Measurements from ENCODE around the gene RETREG3.

- TF ChIP-seq CTCF (IDR thresholded peaks at IDR 0.05; ENCODE audit: low read depth, low read length, poor library complexity, severe bottlenecking) (no peak), EZH2phosphoT487 (IDR thresholded peaks at IDR 0.05; ENCODE audit: borderline replicate concordance, low read length) (no peak)
Observed at GRCh38 chr17:42566883-42567573, 42.1 kb downstream of the RETREG3 start, which contains the start of gene MLX.
